ENCODE data around the gene HSPB6. TPM values are rescaled to one million over a fixed set of nuclear protein-coding genes. Genes with fewer than 3 reads are reported as not detected.

Gene HSPB6
- polyA plus RNA-seq, 2 of the 4 experiments (the other 2 are of a cell fraction): 0.16 to 0.26 TPM

GRCh38 chr19:35734889-35735288, 21.9 kb downstream of the HSPB6 start (continued):
- no peak for TF ChIP-seq ESRRA (IDR thresholded peaks at IDR 0.05; ENCODE audit: borderline replicate concordance, low read length)
- no peak for TF ChIP-seq TP53 (CRISPR knock-in tag; IDR thresholded peaks at IDR 0.05)
- TF ChIP-seq BHLHE40 (IDR thresholded peaks at IDR 0.05; ENCODE audit: low read depth, low read length): no peak

GRCh38 chr19:35734273-35734672, 22.6 kb downstream of the HSPB6 start:
- no peak for DNase-seq (ENCODE audit: low read depth in 1 of 2, low spot score in 1 of 2)
- Histone ChIP-seq H3K9me3 (no peaks in the 10 kb centered on the region), H3K4me1 (no peaks in the 10 kb centered on the region), H3K27ac (no peak overlapping the region), H3K4me2 (no peak overlapping the region), H3K4me3 (no peak overlapping the region)
- no peak for FAIRE-seq
- 93% methylated on average over 8 of the region's 8 CpGs for WGBS (ENCODE audit: missing lambda C conversion rate)
- TF ChIP-seq RNF2 (IDR thresholded peaks at IDR 0.05; ENCODE audit: borderline replicate concordance, low read depth): no peak
- TF ChIP-seq ESRRA (IDR thresholded peaks at IDR 0.05; ENCODE audit: borderline replicate concordance, low read length): no peak
- TF ChIP-seq BCL3 (IDR thresholded peaks at IDR 0.05): no peak
- TF ChIP-seq CEBPB (IDR thresholded peaks at IDR 0.05): no peak
- no peak for TF ChIP-seq KDM1A (IDR thresholded peaks at IDR 0.05; ENCODE audit: low read depth)
- TF ChIP-seq POLR2A (IDR thresholded peaks at IDR 0.05; ENCODE audit: low read length): no peak
- TF ChIP-seq PHF8 (IDR thresholded peaks at IDR 0.05; ENCODE audit: borderline replicate concordance, low read depth): no peak
- no peak for TF ChIP-seq JUN (IDR thresholded peaks at IDR 0.05)
- TF ChIP-seq CBX2 (IDR thresholded peaks at IDR 0.05; ENCODE audit: borderline replicate concordance, low read depth): no peak
- TF ChIP-seq TFCP2L1 (CRISPR knock-in tag; IDR thresholded peaks at IDR 0.05): no peak
- TF ChIP-seq TP53 (CRISPR knock-in tag; IDR thresholded peaks at IDR 0.05): no peak
- no peak for TF ChIP-seq KDM5A (IDR thresholded peaks at IDR 0.05)
- TF ChIP-seq ZC3H11A (IDR thresholded peaks at IDR 0.05): no peak
- TF ChIP-seq RARB (CRISPR knock-in tag; IDR thresholded peaks at IDR 0.05): no peak
- no peak for TF ChIP-seq CHD4 (IDR thresholded peaks at IDR 0.05; ENCODE audit: borderline replicate concordance)
- no peak for TF ChIP-seq NFE2L2 (conservative IDR thresholded peaks at IDR 0.05; ENCODE audit: low read length)
- TF ChIP-seq HOXA7 (CRISPR knock-in tag; IDR thresholded peaks at IDR 0.05): no peak
- ChIA-PET CTCF (interaction anchor here (0.6 to 2.4 kb wide), 7 partner anchors 9 to 197 kb away, joined by 3 to 11 read pairs (median 3); no protein-coding TSS in a partner anchor), POLR2A (interaction anchor here (1.6 kb wide), 1 partner anchor 10 kb away, joined by 4 read pairs; no protein-coding TSS in a partner anchor)
- no peak for ATAC-seq

- peak; percentile 56 for FAIRE-seq
- TF ChIP-seq JUN (IDR thresholded peaks at IDR 0.05) (0 out of 5 replicates have a peak, but pooled peaks of 1 of the 2 experiments have one; percentile 7), ZC3H11A (IDR thresholded peaks at IDR 0.05) (no peak), REST (IDR thresholded peaks at IDR 0.05) (no peak), ELK1 (IDR thresholded peaks at IDR 0.05; ENCODE audit: low read depth, low read length) (no peak), FOSB (CRISPR knock-in tag; IDR thresholded peaks at IDR 0.05) (no peak), RARB (CRISPR knock-in tag; IDR thresholded peaks at IDR 0.05) (no peak), MAFK (IDR thresholded peaks at IDR 0.05; ENCODE audit: partially characterized antibody) (no peak), EHF (CRISPR knock-in tag; IDR thresholded peaks at IDR 0.05) (no peak)
- 94% methylated on average over 30 of the region's 35 CpGs for WGBS (ENCODE audit: missing lambda C conversion rate)
Measured at GRCh38 chr19:35733180-35734125, 23.4 kb downstream of the HSPB6 start.

More at GRCh38 chr19:35733180-35734125, 23.4 kb downstream of the HSPB6 start:
- Histone ChIP-seq H3K9me3 (no peaks in the 10 kb centered on the region), H3K4me3 (no peak overlapping the region), H3K4me2 (no peak overlapping the region), H3K27ac (no peak overlapping the region), H3K4me1 (no peaks in the 10 kb centered on the region)
- DNase-seq (ENCODE audit: low read depth in 1 of 2, low spot score in 1 of 2): no peak
- no peak for ATAC-seq
- POLR2A ChIA-PET: interaction anchor here (1.1 to 1.6 kb wide), 2 partner anchors 11 to 15 kb away, joined by 3 to 4 read pairs; no protein-coding TSS in a partner anchor
- CTCF ChIA-PET: interaction anchor here (0.6 to 2.4 kb wide), 7 partner anchors 9 to 45 kb away, joined by 3 to 11 read pairs (median 5); no protein-coding TSS in a partner anchor

Data from A549 (cell line).